8988T (cell line): ENCODE data around the gene SRPK2.
"Not testable (repeated sequence)": the region's sequence is repeated elsewhere in the genome, so short reads cannot be mapped to it uniquely, and the experiment has no call there.

Experiments used
- DNase-seq: peaks from one replicate; pipeline ENCODE4 v3.0.0; 2011

Gene SRPK2

GRCh38 chr7:105388356-105389087, at the start of gene SRPK2:
Gene SRPK2, minus strand, starts transcription at chr7:105388921.
- DNase-seq, result peak; percentile 83

DNA sequence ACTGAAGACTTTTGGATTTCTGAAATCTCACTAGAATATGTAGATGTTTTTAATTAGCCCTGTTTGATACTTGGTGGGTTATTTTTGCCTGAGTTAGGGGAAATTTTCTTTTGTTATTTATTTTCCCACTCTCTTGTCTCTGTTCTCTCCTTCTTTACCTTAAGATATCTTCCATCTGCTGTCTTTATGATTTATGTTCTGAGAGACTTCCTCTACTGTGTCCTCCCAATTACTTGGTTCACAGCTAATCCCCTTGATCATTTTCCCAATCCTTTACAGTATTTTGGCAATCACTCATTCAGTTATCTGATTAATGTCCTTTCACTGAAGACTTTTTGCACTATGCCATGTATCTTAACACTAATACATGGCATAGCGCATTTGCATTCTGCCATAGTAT, 49.5 kb upstream of the SRPK2 start:
- no peak for DNase-seq

DNA sequence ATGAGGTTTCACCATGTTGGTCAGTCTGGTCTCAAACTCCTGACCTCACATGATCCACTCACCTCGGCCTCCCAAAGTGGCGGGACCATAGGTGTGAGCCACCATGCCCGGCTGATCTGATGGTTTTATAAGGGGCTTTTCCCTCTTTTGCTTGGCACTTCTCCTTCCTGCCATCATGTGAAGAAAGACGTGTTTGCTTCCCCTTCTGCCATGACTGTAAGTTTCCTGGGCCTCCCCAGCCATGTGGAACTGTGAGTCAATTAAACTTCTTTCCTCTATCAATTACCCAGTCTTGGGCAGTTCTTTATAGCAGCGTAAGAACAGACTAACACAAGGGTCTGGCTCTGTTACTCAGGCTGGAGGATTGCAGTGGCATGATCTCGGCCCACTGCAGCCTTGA, 48.6 kb upstream of the SRPK2 start:
- DNase-seq, result not testable (repeated sequence)

- no peak for DNase-seq
Measured at GRCh38 chr7:105429746-105430612, 41.3 kb upstream of the SRPK2 start.

GRCh38 chr7:105426606-105427146, 38.0 kb upstream of the SRPK2 start:
- no peak for DNase-seq

DNA sequence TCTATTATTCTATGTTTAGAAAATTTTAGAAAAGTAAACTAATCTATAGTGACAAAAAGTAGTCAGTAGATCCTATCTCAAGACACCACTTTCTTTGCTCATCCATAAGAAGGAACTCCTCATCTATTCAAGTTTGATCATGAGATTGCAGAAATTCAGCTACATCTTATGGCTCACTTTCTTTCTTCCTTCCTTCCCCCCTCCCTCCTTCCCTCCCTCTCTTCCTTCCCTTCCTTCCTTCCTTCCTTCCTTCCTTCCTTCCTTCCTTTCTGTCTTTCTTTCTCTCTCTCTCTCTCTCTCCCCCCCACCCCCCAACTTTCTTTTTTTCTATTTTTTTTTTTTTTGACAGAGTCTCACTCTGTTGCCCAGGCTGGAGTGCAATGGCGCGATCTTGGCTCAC, 35.3 kb upstream of the SRPK2 start:
- no peak for DNase-seq

DNA sequence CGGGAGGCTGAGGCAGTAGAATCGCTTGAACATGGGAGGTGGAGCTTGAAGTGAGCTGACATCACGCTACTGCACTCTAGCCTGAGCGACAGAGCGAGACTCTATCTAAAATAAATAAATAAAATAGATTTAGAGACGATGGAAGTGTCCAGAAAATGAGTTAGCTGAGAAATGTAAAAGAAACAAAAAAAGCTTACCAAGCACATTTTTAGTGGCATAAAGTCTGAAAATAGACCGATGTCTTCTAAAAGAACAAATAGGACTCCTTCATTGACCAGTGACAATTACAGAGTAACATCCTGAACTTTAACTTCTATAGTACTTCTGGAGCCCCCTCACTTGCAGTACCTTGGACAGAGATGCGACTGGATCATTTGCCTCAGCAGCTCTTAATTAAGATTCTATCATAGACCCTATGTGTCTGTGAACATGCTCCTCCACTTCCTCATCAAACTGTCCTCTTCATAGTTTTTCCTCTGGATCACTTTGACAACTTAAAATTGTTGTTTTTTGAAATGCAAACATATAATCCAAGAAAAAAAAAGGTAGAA, 25.2 kb upstream of the SRPK2 start:
- DNase-seq, result no peak

DNA sequence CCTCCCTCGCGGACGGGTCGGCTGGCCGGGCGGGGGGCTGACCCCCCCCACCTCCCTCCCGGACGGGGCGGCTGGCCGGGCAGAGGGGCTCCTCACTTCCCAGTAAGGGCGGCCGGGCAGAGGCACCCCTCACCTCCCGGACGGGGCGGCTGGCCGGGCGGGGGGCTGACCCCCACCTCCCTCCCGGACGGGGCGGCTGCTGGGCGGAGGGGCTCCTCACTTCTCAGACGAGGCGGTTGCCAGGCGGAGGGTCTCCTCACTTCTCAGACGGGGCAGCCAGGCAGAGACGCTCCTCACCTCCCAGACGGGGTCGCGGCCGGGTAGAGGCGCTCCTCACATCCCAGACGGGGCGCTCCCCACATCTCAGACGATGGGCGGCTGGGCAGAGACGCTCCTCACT, 22.1 kb upstream of the SRPK2 start:
- DNase-seq, result not testable (repeated sequence)

DNA sequence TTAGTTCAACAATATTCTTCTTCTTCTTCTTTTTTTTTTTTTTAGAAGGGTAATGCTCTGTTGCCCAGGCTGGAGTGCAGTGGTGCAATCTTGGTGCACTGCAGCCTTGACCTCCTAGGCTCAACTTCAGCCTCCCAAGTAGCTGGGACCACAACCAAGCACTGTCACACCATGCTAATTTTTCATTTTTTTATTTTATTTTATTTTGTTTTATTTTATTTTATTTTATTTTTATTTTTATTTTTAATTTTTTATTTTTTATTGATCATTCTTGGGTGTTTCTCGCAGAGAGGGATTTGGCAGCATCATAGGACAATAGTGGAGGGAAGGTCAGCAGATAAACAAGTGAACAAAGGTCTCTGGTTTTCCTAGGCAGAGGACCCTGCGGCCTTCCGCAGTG, 21.1 kb upstream of the SRPK2 start:
- not testable (repeated sequence) for DNase-seq

DNA sequence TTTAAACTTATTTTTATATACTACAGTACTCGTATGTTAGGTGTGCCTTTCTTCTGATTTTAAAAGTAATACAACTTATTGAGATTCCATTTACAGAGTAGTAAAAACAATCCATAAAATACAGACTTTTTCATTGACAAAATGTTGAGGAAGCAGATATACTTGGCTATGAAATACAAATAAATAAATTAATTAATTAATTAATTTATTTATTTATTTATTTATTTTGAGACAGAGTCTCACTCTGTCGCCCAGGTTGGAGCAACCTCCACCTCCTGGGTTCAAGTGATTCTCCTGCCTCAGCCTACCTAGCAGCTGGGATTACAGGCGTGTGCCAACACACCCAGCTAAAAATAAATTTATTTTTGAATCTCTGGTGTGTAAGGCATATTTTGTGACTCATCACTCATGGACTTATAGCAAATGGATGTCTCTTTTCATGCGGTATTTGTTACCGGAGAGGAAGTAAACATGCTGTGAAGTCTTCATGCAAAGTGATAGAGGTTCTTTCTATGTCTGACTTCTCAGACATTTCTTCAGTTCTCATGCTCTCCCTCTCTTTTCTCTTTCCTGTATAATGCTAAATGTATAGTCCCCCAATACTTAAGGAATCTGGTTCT, 20.2 kb upstream of the SRPK2 start:
- DNase-seq, result no peak

GRCh38 chr7:105403128-105403527, 14.4 kb upstream of the SRPK2 start:
- DNase-seq, result no peak

GRCh38 chr7:105402221-105403095, 13.7 kb upstream of the SRPK2 start:
- DNase-seq, result no peak

- no peak for DNase-seq
Measured at GRCh38 chr7:105399043-105399725, 10.5 kb upstream of the SRPK2 start.

DNA sequence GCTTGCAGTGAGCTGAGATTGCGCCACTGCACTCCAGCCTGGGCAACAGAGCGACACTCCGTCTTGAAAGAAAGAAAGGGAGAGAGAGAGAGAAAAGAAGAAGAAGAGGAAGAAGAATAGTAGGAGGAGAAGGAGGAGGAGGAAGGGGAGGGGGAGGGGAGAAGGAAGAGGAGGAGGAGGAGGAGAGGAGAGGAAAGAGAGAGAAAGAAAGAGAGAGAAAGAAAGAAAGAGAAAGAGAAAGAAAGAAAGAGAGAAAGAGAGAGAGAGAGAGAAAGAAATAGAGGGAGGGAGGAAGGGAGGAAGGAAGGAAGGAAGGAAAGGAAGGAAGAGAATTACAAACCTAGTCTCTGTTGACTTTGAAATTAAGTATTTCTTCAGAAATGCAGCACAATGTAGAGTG, 7.8 kb upstream of the SRPK2 start:
- DNase-seq, result no peak

DNA sequence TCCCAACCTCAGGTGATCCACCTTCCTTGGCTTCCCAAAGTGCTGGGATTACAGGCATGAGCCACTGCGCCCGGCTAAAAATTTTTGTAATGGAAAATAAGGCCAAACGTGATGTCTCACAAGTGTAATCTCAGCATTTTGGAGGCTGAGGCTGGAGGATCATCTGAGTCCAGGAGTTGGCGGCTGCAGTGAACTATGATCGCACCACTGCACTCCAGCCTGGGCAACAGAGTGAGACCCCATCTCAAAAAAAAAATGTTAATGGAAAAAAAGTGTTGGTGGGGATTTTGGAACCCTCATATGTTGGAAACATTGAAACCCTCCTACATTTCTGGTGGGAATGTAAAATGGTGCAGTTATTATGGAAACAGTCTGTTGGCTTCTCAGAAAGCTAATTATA, 2.7 kb upstream of the SRPK2 start:
- DNase-seq, result no peak

- DNase-seq, result no peak
Measured at GRCh38 chr7:105389889-105390288, 1.2 kb upstream of the SRPK2 start.

DNA sequence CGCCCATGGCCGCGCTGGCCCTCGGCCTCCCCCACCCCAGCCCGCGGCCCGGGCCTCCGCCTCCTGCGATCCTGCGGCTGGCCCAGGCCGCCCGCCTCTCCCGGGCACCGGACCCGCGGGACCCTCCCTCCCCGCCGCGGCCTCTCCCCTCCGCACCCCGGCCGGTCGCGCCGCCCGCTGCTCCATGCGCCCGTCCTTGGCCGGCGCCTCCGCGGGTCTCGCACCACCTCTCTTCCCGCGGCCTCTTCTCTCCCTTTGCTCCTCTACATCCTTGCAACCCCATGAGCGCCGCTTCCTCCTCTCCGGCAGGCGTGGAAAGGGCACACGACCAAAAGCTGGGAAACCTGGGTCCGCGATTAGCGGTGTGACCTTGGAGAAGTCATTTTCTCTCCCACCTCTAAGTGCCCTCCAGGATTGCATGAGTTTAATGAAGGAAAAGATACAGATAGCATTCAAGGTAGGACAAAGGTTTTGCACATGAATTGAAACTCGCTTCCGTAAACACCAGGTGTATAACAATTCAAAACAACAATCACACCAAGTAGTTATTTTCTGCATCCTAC, 448 bp upstream of the SRPK2 start:
- peak; percentile 58 for DNase-seq

DNA sequence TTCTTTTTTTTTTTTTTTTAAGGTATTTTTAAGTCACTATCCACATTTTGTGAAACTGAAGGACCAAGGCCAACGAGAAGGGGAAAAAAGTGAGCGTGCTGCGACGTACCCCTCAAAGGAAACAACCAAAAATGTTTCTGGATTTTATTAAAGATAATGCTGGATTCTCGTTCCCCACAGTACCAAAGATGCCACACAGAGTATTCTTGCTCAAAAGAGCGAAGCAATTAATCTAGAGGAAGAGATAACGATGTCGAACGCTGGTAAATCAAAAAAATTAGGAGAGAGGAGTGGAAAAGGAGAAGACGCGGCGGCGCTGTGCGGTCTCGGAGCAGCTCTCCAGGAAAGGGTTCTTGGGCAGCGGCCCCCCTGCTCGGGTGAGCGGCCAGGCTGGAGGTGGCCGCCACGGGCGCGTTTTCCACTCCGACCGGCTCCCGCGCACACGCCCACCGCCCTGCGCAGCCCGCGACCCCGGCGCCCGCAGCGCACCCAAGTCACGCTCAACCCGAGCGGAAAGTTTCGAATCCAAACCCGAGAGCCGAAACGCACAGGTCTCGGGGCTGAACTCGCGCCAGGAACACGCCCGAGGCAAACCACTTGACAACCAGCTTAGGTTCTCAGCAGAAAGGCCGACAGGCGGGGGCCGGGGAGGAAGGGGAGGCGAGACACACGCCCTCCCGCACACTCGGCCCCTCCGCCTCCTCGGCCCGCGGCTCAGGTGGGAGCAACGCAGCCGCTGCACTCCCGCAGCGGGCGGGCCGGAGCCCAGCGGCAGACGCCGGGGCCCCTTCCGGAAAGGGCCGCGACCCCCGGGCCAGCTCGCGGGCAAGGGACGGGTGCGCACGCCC, 989 bp downstream of the SRPK2 start:
- peak; percentile 57 for DNase-seq

GRCh38 chr7:105377903-105378302, 10.8 kb downstream of the SRPK2 start:
- no peak for DNase-seq

DNA sequence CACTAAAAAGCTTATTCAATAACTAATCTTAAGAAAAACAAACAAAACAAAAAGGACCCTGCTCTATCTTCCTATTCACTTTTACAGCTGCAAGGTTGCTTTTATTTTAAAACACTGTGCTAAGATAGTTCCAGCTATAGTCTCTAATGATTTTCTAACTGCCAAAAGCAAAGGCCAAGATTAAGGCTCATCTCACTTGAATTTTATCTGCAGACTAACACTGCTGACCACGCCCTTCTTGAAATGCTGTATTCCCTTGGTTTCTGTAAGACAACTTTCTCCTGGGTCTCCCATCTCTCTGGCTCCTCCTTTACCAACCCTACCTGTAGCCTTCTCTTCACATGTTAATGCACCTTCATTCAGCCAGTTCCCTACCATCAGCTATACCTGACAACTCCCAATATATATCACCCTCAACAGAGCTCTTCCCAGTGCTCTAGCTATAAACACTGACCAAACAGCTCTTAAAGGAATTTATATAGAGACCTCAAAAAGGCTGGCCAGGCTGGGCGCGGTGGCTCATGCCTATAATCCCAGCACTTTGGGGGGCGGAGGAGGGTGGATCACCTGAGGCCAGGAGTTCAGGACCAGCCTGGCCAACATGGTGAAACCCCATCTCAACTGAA, 11.7 kb downstream of the SRPK2 start:
- DNase-seq, result no peak
